Measurements from ENCODE around the gene ANP32A.
"Not testable (repeated sequence)": the region's sequence is repeated elsewhere in the genome, so short reads cannot be mapped to it uniquely, and the experiment has no call there.

The ANP32A gene

GRCh38 chr15:68820295-68821189 is at the start of gene ANP32A:
ANP32A (minus strand) TSS chr15:68820895; CDS start chr15:68820751, 144 bp downstream.
- peak; percentile 95 for DNase-seq (ENCODE audit: low spot score)

DNA sequence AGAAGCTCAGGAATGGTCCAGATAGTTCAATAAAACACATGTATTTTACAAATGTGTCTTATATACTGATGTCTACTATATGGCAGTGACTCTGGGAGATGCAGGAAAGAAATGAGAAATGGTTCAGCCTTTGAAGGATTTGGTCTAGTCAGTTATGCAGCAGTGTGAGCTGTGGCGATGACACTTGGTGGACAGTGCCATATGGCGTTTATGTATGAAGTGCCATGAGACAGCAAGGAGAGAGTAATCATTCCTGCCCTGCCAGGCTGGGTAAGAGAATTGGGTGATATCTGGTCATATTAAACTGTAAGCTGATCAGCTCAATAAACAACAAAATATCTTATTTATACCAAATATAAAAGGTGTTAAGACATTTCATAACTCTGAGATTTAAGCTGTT is 47.6 kb upstream of the ANP32A start:
- no peak for DNase-seq (ENCODE audit: low spot score)

- DNase-seq (ENCODE audit: low spot score) = no peak
Observed at GRCh38 chr15:68862415-68862814, 41.7 kb upstream of the ANP32A start.

DNA sequence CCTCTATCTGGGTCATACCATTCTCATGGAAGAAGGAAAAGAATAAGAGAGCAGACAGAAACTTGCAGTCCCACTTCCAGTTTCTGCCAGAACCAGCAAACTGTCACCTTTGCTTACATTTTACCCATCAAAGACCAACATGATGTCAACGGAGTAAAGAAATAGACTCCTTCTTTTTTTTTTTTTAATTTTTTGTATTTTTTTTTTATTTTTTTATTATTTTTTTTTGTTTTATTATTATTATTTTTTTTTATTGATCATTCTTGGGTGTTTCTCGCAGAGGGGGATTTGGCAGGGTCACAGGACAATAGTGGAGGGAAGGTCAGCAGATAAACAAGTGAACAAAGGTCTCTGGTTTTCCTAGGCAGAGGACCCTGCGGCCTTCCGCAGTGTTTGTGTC is 38.0 kb upstream of the ANP32A start:
- DNase-seq (ENCODE audit: low spot score) = not testable (repeated sequence)

DNA sequence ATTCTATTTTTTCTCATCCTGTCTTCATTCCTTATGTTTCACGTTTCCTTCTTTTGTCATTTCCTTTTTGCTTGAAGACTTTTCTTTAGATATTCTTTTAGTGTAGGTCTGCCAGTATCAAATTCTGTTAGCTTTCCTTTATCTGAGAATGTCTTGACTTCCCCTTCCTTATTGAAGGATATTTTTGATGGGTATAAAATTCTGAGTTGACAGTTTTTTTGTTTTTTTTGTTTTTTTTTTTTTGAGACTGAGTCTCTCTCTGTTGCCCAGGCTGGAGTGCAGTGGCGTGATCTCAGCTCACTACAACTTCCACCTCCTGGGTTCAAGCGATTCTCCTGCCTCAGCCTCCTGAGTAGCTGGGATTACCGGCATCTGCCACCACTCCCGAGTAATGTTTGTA is 36.7 kb upstream of the ANP32A start:
- not testable (repeated sequence) for DNase-seq (ENCODE audit: low spot score)

- no peak for DNase-seq (ENCODE audit: low spot score)
Observed at GRCh38 chr15:68852461-68852860, 31.8 kb upstream of the ANP32A start.

GRCh38 chr15:68851971-68852370 is 31.3 kb upstream of the ANP32A start:
- no peak for DNase-seq (ENCODE audit: low spot score)

- no peak for DNase-seq (ENCODE audit: low spot score)
Observed at GRCh38 chr15:68849497-68849896, 28.8 kb upstream of the ANP32A start.

GRCh38 chr15:68846851-68847439 is 26.2 kb upstream of the ANP32A start:
- no peak for DNase-seq (ENCODE audit: low spot score)

DNA sequence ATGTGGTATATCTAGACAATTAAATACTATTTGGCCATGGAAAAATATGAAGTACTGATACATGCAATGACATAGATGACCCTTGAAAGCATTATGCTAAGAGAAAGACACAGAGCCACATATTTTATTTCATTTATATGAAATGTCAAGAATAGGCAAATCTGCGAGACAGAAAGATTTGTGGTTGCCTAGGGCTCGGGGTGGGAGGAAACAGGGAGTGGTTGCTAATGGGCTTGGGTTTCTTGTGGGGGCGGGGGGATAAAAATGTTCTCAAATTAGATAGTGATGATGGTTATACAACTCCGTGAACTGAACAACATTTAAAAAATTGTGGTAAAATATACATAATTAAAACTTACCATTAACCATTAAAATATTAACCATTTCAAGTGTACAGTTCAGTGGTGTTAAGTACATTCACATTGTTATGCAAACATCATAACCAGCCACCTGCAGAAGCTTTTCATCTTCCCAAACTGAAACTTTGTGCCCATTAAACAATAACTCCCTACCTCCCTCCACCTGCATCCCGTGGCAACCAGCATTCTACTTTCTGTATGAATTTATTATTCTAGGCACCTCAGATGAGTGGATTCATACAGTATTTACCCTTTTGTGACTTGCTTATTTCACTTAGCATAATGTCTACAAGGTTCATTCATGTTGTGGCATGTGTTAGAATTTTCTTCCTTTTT is 24.3 kb upstream of the ANP32A start:
- no peak for DNase-seq (ENCODE audit: low spot score)

- no peak for DNase-seq (ENCODE audit: low spot score)
Observed at GRCh38 chr15:68843425-68844311, 23.0 kb upstream of the ANP32A start.

- no peak for DNase-seq (ENCODE audit: low spot score)
Observed at GRCh38 chr15:68842958-68843357, 22.3 kb upstream of the ANP32A start.

- no peak for DNase-seq (ENCODE audit: low spot score)
Observed at GRCh38 chr15:68834346-68834745, 13.7 kb upstream of the ANP32A start.

GRCh38 chr15:68833700-68834331 is 13.1 kb upstream of the ANP32A start:
- DNase-seq (ENCODE audit: low spot score) = peak; percentile 35

DNA sequence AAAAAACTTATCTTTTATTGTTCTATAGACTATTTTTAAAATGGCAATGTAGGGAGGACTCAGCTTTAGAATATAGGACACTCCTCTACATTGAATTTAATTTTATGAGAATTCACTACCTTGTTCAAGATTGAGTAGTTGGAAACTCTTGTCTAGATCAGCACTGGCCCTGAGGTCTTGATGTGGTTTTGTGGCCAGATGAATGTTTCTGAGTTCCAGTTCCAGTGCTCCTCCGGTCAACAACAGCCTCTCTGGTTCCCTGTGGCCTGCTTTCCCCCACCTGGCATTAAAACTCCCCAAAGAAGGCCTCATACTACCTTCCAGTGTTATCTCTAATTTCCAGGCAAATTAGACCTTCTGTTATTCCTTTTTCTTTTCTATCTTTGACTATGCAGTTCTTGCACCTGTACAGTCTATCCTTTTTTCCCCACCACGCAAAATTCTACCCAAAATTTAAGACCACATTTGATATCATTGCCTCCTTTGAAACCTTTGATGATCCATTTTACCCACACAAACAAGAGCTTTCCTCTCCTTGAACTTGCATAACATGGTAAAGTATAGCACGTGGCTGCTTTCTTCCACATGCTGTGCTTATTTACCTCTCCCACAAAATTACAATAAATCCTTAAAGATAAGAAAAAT is 9.6 kb upstream of the ANP32A start:
- no peak for DNase-seq (ENCODE audit: low spot score)

DNA sequence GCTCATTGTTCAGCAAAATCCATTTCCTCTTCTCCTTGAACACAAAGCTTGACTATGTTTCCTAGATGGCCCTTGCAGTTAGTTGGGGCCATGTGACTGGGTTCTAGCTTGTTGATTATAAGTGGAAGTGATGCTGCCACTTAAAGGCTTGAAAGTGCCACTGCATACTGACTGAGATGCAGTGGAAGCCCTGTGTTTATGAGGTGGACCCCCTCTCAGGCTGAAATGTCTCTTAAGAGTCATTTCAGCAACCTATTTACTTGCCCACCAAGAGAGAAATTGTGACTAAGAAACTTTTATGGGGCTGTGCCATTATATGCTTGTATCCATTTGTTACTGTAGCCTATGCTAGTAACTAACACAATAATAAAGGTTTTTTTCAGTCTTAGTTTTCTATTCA is 8.4 kb upstream of the ANP32A start:
- peak; percentile 31 for DNase-seq (ENCODE audit: low spot score)

DNA sequence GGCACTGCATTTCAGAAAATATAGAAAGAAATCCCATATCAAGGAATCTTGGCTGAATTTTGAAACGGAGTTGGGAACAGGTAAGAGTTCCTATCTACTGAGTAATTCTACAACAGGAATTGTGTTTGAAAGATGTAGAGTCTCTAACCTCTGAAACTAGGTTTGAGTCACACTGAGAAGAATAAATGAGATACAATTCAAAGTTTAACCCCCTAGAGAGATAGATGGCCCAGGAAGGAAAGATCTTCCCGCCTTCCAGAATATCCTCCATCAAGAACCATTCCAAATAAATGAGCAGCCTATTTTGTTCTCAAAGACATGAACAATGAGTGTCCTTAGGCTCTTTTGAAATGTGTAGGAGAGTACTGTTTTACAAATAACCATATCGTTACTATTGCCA is 2.9 kb upstream of the ANP32A start:
- no peak for DNase-seq (ENCODE audit: low spot score)

DNA sequence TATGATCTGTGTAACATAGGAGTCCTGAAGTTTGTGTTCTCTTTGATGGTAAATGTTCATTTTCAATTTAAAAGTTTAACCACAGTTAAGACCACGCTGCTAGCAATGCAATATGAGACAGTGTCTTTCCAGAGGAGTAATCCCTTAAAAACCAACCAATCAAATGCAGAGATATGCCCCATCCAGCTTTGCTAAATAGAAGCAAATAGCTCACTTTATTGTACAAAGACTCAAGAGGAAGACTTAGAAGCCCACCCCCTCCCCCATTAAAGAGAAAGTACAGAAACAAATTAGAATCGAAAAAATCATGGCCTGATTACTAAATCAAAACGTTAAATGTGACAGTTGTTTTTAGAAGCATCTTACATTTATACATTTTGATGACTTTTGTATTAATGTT is 2.1 kb upstream of the ANP32A start:
- no peak for DNase-seq (ENCODE audit: low spot score)

GRCh38 chr15:68821841-68822381 is 1.2 kb upstream of the ANP32A start:
- no peak for DNase-seq (ENCODE audit: low spot score)

GRCh38 chr15:68821190-68821840 is 620 bp upstream of the ANP32A start:
- DNase-seq (ENCODE audit: low spot score) = no peak
